Activated naive CD4-positive, alpha-beta T cell treated with anti-CD3 and anti-CD28 coated beads, Interleukin-2, amount 50 U/mL, for 24 hours (primary cell): ENCODE results near the gene NFIX.

Experiments
- H3K27ac Mint-ChIP-seq: one replicate; pipeline ENCODE4 v1.8.0; 2021; ENCODE audit warnings: mild to moderate bottlenecking, mixed read lengths
- H3K27me3 Mint-ChIP-seq: one replicate; pipeline ENCODE4 v1.8.0; 2021; ENCODE audit warnings: mixed read lengths
- H3K36me3 Mint-ChIP-seq: one replicate; pipeline ENCODE4 v1.8.0; 2021; ENCODE audit warnings: mixed read lengths
- H3K4me1 Mint-ChIP-seq: one replicate; pipeline ENCODE4 v1.8.0; 2021; ENCODE audit warnings: mixed read lengths
- H3K4me3 Mint-ChIP-seq: one replicate; pipeline ENCODE4 v1.8.0; 2021; ENCODE audit warnings: mild to moderate bottlenecking, mixed read lengths
- H3K9me3 Mint-ChIP-seq: one replicate; pipeline ENCODE4 v1.8.0; 2021; ENCODE audit warnings: mixed read lengths

The NFIX gene

DNA sequence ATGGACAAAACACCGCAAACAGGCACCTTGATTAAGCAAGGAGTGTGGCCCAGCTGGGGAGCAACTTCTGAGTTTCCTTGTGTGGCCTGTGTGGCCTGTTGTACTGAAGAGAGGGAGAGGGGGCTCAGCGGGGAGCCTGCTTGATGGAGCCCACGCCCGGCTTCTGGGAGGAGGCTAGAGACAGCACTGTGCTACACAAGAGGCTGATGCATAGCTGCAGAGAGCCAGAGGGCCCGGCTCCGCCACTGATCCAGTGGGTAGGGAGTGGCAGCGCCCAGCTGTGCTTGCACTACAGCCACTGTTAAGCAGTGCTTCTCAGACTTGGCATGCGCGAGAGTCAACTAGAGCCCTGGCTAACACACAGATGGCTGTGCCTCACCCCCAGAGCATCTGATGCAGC lies 88.4 kb downstream of the NFIX start:
- no peak overlapping the region for H3K27ac Mint-ChIP-seq
- no peaks in the 10 kb centered on the region for H3K9me3 Mint-ChIP-seq
- no peak overlapping the region for H3K4me3 Mint-ChIP-seq
- no peaks in the 10 kb centered on the region for H3K27me3 Mint-ChIP-seq
- H3K36me3 Mint-ChIP-seq, result no peaks in the 10 kb centered on the region
- peaks cover 4% of the 10 kb centered on the region for H3K4me1 Mint-ChIP-seq

- no peaks in the 10 kb centered on the region for H3K4me1 Mint-ChIP-seq
- no peaks in the 10 kb centered on the region for H3K9me3 Mint-ChIP-seq
- no peak overlapping the region for H3K4me3 Mint-ChIP-seq
- no peaks in the 10 kb centered on the region for H3K27me3 Mint-ChIP-seq
- H3K36me3 Mint-ChIP-seq, result no peaks in the 10 kb centered on the region
- no peak overlapping the region for H3K27ac Mint-ChIP-seq
Observed at GRCh38 chr19:13085666-13086065, 90.4 kb downstream of the NFIX start.

DNA sequence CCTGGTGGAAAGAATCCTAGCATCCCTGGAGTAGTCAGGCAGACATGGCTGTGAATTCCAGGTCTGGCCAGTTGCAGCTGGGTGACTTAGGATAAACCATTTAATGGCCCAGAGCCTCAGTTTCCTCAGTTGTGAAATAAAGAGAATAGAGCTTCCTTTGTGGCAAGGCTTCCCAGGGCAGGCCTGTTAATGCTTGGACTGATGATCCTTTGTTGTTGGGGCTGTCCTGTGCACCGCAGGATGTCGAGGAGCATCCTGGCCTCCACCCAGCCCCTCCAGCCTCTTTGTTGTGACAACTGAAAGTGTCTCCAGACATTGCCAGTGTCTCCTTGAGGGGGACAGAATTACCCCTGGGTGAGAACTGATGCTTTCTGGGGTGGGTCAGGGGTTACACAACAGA lies 91.1 kb downstream of the NFIX start:
- Mint-ChIP-seq H3K27me3 (no peaks in the 10 kb centered on the region), H3K4me1 (no peaks in the 10 kb centered on the region), H3K27ac (no peak overlapping the region)

GRCh38 chr19:13087295-13087694 lies 92.0 kb downstream of the NFIX start:
- H3K36me3 Mint-ChIP-seq, result no peaks in the 10 kb centered on the region
- H3K27ac Mint-ChIP-seq, result no peak overlapping the region
- H3K4me3 Mint-ChIP-seq, result no peak overlapping the region
- H3K9me3 Mint-ChIP-seq, result no peaks in the 10 kb centered on the region
- H3K4me1 Mint-ChIP-seq, result no peaks in the 10 kb centered on the region
- H3K27me3 Mint-ChIP-seq, result no peaks in the 10 kb centered on the region

More for the DNA sequence above, 91.1 kb downstream of the NFIX start:
- H3K36me3 Mint-ChIP-seq, result no peaks in the 10 kb centered on the region
- no peak overlapping the region for H3K4me3 Mint-ChIP-seq
- no peaks in the 10 kb centered on the region for H3K9me3 Mint-ChIP-seq

GRCh38 chr19:13087795-13088537 lies 92.7 kb downstream of the NFIX start:
- H3K4me1 Mint-ChIP-seq, result no peaks in the 10 kb centered on the region
- no peaks in the 10 kb centered on the region for H3K36me3 Mint-ChIP-seq
- H3K27me3 Mint-ChIP-seq, result no peaks in the 10 kb centered on the region
- H3K4me3 Mint-ChIP-seq, result no peak overlapping the region
- H3K9me3 Mint-ChIP-seq, result no peaks in the 10 kb centered on the region
- H3K27ac Mint-ChIP-seq, result no peak overlapping the region

- H3K36me3 Mint-ChIP-seq, result no peaks in the 10 kb centered on the region
- H3K27ac Mint-ChIP-seq, result no peak overlapping the region
Observed at GRCh38 chr19:13089139-13089856, 94.0 kb downstream of the NFIX start.

DNA sequence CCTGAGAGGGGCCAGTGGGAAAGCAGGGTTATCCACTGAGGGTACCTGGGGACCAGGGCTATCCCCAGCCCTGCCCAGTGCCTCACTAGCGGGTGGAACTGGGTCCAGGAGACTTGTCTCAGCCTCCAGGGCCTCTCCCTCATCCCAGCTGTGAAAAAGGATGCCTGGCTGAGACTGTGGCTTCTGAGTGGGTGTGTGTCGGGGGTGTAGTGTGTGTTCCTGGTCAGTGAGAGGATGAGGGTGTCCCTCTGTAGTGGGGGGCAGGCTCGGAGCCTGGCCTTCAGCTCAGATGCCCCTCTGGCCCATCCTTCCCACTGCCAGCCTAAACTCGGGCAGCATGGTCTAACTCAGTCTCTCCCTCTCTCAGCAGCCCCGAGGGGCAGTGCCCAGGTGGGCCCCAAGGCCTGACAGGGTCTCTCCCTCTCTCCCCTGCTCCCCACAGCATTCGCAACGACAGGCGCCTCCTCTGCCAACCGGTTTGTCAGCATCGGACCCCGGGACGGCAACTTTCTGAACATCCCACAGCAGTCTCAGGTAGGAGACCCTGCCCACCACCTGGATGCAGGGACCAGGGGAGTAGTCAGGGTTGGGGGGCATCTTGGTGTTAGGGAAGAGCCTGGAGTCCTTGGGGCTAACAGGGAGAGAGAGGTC lies 94.7 kb downstream of the NFIX start:
- Mint-ChIP-seq H3K27me3 (peaks cover 3% of the 10 kb centered on the region), H3K9me3 (no peaks in the 10 kb centered on the region), H3K4me3 (no peak overlapping the region), H3K4me1 (peaks cover 3% of the 10 kb centered on the region), H3K36me3 (no peaks in the 10 kb centered on the region), H3K27ac (no peak overlapping the region)

More at GRCh38 chr19:13089139-13089856, 94.0 kb downstream of the NFIX start:
- no peaks in the 10 kb centered on the region for H3K9me3 Mint-ChIP-seq
- no peaks in the 10 kb centered on the region for H3K4me1 Mint-ChIP-seq
- H3K4me3 Mint-ChIP-seq, result no peak overlapping the region
- peaks cover 2% of the 10 kb centered on the region for H3K27me3 Mint-ChIP-seq

DNA sequence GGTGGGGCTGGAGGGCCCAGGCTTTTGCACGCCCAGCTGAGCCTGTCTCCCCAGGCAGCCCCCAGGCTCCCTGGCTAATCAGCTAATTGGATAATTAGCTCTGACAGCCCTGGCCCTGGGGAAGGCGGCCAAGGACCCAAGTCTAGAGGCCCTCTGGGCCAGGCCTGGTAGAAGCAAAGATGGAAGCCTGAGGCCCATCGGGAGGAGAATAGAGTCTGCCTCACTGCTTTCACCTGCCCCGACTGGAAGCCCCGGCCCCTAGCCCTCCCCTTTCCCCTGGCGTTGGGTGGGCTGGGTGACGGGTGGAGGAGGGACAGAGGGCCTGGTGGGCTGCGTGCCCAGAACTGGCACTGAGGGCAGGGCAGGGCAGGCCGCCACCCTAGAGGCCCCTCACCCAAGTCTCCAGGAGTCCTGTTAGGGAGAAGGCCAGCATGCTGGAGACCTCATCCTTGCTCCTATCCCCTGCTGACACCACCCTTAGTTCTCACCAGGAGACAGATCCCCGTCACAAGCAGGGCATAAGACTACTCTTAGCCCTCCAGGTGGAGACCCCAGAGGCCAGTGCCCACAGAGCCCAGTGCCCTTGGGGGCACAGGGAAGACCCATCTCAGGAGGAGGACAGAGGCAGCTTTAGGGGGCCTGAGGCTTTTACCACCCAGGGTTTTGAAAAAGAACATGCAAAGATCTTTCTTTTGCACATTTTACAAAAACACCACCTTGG lies 95.4 kb downstream of the NFIX start:
- H3K9me3 Mint-ChIP-seq, result no peaks in the 10 kb centered on the region
- H3K27ac Mint-ChIP-seq, result no peak overlapping the region
- peaks cover 3% of the 10 kb centered on the region for H3K4me1 Mint-ChIP-seq
- no peaks in the 10 kb centered on the region for H3K36me3 Mint-ChIP-seq
- H3K27me3 Mint-ChIP-seq, result peaks cover 3% of the 10 kb centered on the region
- H3K4me3 Mint-ChIP-seq, result no peak overlapping the region

DNA sequence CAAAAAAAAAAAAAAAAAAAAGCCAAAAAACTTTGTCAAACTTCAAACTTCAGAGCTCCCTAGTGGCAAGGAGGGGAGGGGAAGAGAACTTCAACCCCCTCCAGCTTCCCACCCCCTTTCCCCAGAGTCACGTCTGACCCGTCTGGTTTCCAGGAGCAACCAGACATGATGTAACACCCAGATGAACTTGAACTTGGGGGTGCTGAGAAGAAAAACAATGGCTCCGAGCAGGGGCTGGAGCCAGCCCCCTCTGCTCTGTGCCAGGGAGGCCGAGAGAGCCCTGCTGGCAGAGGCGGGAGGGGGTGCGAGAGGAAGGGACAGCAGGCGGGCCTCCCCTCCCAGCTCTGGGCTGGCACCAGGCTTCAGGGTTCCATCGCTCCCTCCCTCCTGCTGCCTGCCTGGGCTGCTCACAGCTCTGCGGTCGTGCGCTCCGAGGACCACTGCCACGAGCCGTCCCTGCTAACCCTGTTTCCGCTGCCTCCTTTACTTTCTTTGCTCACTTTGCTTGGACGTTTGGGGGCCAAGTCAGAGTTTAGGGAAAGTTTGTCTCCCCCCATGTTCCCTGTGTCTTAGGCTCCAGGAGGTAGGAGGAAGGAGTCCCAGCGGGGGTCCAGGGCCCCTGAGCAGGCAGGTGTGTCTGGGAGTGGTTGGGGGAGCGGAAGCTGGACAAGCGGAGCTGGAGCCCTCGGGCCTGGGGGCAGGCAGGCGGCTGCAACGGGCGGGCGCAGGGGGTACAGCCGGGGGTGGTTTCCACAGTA lies 96.3 kb downstream of the NFIX start:
- H3K27ac Mint-ChIP-seq, result peak overlapping the region; percentile 41
- H3K36me3 Mint-ChIP-seq, result no peaks in the 10 kb centered on the region
- H3K4me1 Mint-ChIP-seq, result peaks cover 9% of the 10 kb centered on the region
- no peak overlapping the region for H3K4me3 Mint-ChIP-seq
- H3K27me3 Mint-ChIP-seq, result peaks cover 6% of the 10 kb centered on the region
- H3K9me3 Mint-ChIP-seq, result no peaks in the 10 kb centered on the region

- Mint-ChIP-seq H3K36me3 (no peaks in the 10 kb centered on the region), H3K4me1 (peaks cover 12% of the 10 kb centered on the region), H3K9me3 (no peaks in the 10 kb centered on the region), H3K27ac (no peak overlapping the region), H3K27me3 (peaks cover 10% of the 10 kb centered on the region), H3K4me3 (no peak overlapping the region)
Observed at GRCh38 chr19:13092158-13092543, 96.9 kb downstream of the NFIX start.

GRCh38 chr19:13092606-13093235 lies 97.4 kb downstream of the NFIX start:
- peaks cover 10% of the 10 kb centered on the region for H3K27me3 Mint-ChIP-seq
- H3K4me1 Mint-ChIP-seq, result peaks cover 14% of the 10 kb centered on the region
- no peaks in the 10 kb centered on the region for H3K9me3 Mint-ChIP-seq
- H3K36me3 Mint-ChIP-seq, result no peaks in the 10 kb centered on the region
- no peak overlapping the region for H3K27ac Mint-ChIP-seq
- H3K4me3 Mint-ChIP-seq, result no peak overlapping the region

GRCh38 chr19:13093407-13094105 lies 98.3 kb downstream of the NFIX start:
- H3K27ac Mint-ChIP-seq, result no peak overlapping the region
- peaks cover 13% of the 10 kb centered on the region for H3K27me3 Mint-ChIP-seq
- H3K4me3 Mint-ChIP-seq, result no peak overlapping the region

DNA sequence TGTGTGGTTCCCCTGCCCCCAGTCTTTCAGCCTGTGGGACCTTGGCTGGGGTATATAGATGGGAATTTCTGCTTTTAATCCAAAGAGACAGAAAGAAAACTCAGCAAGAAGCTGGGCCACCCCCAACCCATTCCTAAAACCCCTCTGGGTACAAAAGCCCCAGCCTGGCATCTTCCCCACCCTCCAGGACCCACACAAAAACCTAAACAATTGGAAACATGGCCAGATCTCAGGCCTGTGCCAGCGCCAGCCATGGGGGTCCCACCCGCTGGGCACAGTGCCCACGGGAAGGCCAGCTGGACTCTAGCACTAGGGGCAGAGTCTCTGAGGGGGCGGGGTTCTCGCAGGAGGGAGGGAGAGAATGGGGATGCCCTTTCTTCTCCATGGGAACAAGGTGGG lies 98.8 kb downstream of the NFIX start:
- Mint-ChIP-seq H3K36me3 (no peaks in the 10 kb centered on the region), H3K4me3 (no peak overlapping the region), H3K27ac (peak overlapping the region; percentile 12), H3K4me1 (peaks cover 22% of the 10 kb centered on the region), H3K9me3 (no peaks in the 10 kb centered on the region), H3K27me3 (peaks cover 13% of the 10 kb centered on the region)

More at GRCh38 chr19:13093407-13094105, 98.3 kb downstream of the NFIX start:
- no peaks in the 10 kb centered on the region for H3K36me3 Mint-ChIP-seq
- peaks cover 18% of the 10 kb centered on the region for H3K4me1 Mint-ChIP-seq
- no peaks in the 10 kb centered on the region for H3K9me3 Mint-ChIP-seq

DNA sequence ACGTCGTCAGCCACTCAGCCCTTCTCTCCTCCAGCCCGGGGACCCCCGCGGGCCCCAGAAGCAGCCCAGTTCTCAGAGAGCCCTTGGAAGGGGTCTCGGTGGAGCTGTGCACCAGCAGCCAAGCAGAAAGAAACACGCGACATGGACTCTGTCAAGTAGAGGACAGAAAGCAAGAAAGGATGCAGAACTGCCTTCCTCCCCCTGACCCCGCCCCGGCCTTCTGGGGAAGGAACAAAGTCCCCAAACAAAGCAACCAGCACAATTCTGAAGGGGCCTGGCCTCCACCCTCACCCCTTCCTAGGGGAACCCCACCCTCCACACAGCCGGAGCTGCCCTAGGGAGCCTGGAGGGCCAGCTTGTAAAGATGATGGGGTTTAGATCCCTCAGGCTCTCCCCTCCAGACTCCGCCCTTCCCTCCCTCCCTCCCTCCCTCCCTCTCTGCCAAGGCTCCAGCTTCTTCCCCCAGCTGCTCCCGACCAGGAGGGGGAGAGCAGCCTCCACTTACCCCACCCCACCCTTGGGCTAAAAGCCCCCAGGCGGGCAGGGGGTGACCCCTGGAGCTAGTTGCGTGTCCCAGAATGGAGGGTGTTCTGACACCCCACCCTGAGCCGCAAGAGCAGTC lies 99.6 kb downstream of the NFIX start:
- peaks cover 13% of the 10 kb centered on the region for H3K27me3 Mint-ChIP-seq
- no peaks in the 10 kb centered on the region for H3K36me3 Mint-ChIP-seq
- H3K4me3 Mint-ChIP-seq, result no peak overlapping the region
- H3K4me1 Mint-ChIP-seq, result peaks cover 25% of the 10 kb centered on the region
- H3K9me3 Mint-ChIP-seq, result no peaks in the 10 kb centered on the region
- H3K27ac Mint-ChIP-seq, result no peak overlapping the region
